ENCODE results near the gene CUX1. TPM values are rescaled to one million over a fixed set of nuclear protein-coding genes. Genes with fewer than 3 reads are reported as not detected.

CUX1 gene
- total RNA-seq, 1 experiment from 2014 or later: 53.5 TPM

- Histone ChIP-seq H4K91ac (ENCODE audit: insufficient read length, low read depth, low read length) (no peak overlapping the region), H4K5ac (ENCODE audit: insufficient read length, low read depth, low read length) (no peak overlapping the region), H3K27me3 (ENCODE audit: insufficient read depth, low read length) (no peaks in the 10 kb centered on the region), H4K20me1 (ENCODE audit: control insufficient read depth, insufficient read depth, insufficient read length) (no peaks in the 10 kb centered on the region), H2AFZ (ENCODE audit: low read length) (no peak overlapping the region), H3K56ac (ENCODE audit: insufficient read length, low read depth, low read length) (no peak overlapping the region), H3K9me3 (ENCODE audit: control insufficient read depth, low read depth, low read length) (no peaks in the 10 kb centered on the region), H3K4ac (ENCODE audit: low read depth, low read length) (no peak overlapping the region), H2BK15ac (ENCODE audit: low read depth, low read length) (no peak overlapping the region), H4K8ac (replicated peaks; ENCODE audit: insufficient read length, low read depth, low read length) (no peak overlapping the region), H2BK12ac (ENCODE audit: insufficient read length, low read depth, low read length) (no peak overlapping the region), H3K79me1 (ENCODE audit: insufficient read depth, low read depth, low read length, poor library complexity, severe bottlenecking) (no peaks in the 10 kb centered on the region), H3K23ac (ENCODE audit: insufficient read length, low read depth, low read length) (no peak overlapping the region), H3K14ac (ENCODE audit: insufficient read depth, low read length) (no peak overlapping the region), H3K9ac (ENCODE audit: extremely low read depth, insufficient read length, low read length) (no peak overlapping the region), H2AK5ac (ENCODE audit: insufficient read length, low read length) (no peak overlapping the region), H2BK120ac (ENCODE audit: low read depth, low read length, poor library complexity, severe bottlenecking) (no peak overlapping the region), H2BK20ac (ENCODE audit: low read depth, low read length, poor library complexity, severe bottlenecking) (no peak overlapping the region), H3T11ph (ENCODE audit: low read length) (no peak overlapping the region), H3K27ac (ENCODE audit: insufficient read length, low read depth, low read length) (no peak overlapping the region), H3K4me1 (ENCODE audit: insufficient read depth, low read length) (no peaks in the 10 kb centered on the region), H3K79me2 (ENCODE audit: insufficient read depth, low read length) (no peaks in the 10 kb centered on the region), H3K4me2 (ENCODE audit: insufficient read depth, insufficient read length, low read length) (no peak overlapping the region), H3K23me2 (ENCODE audit: insufficient read length, low read depth, low read length, poor library complexity, severe bottlenecking) (no peaks in the 10 kb centered on the region), H3K18ac (ENCODE audit: insufficient read length, low read depth, low read length) (no peak overlapping the region), H2BK5ac (ENCODE audit: insufficient read length, low read length) (no peak overlapping the region)
- DNase-seq: no peak
- peaks cover 0 to 11% (median 0%) of the 10 kb centered on the region in 3 experiments; a peak in 4 of 7 replicates for H3K36me3 Mint-ChIP-seq (ENCODE audit: insufficient read depth in 1 of 3, low read depth in 3 of 3)
- no peak for TF ChIP-seq CTCF (conservative IDR thresholded peaks at IDR 0.05)
- no peak overlapping the region for H3K4me3 Mint-ChIP-seq
- H3K27me3 Mint-ChIP-seq (ENCODE audit: low read depth): no peaks in the 10 kb centered on the region; the same call in 1 of the 2 replicates
- H3K9me3 Mint-ChIP-seq: no peaks in the 10 kb centered on the region
- no CpG with 5 or more reads among the region's 6 CpGs for WGBS (ENCODE audit: extremely low coverage, insufficient read length, low lambda C conversion rate)
- H3K27ac Mint-ChIP-seq: peak overlapping the region; percentile 15 to 76 (median 72); a peak in 5 of 7 replicates
- peaks cover 10 to 13% of the 10 kb centered on the region in 2 experiments for H3K4me1 Mint-ChIP-seq
Measured at GRCh38 chr7:102029616-102030015, 212.2 kb downstream of the CUX1 start.

Data from H9 (cell line).